C4-2B (cell line): ENCODE measurements around the gene LHX3.

ENCODE experiments used
- H3K27ac ChIP-seq: fragments of 450-650 bp; 2 replicates; pipeline ENCODE4 v1.5.1; 2017
- CTCF ChIP-seq: fragments of 450-650 bp; conservative IDR thresholded peaks from 2 replicates; pipeline ENCODE4 v1.5.1; 2017; ENCODE audit warnings: mild to moderate bottlenecking
- ZFX ChIP-seq: fragments of 450-650 bp; IDR thresholded peaks from 2 replicates; pipeline ENCODE4 v1.6.1; 2017

Gene LHX3

GRCh38 chr9:136191960-136192286, 13.0 kb downstream of the LHX3 start:
- TF ChIP-seq ZFX (no peak), CTCF (no peak)
- H3K27ac ChIP-seq: no peak overlapping the region

- TF ChIP-seq ZFX: no peak
- TF ChIP-seq CTCF: no peak
- no peak overlapping the region for H3K27ac ChIP-seq
Measured at GRCh38 chr9:136191099-136191959, 13.6 kb downstream of the LHX3 start.

GRCh38 chr9:136190656-136191055, 14.3 kb downstream of the LHX3 start:
- TF ChIP-seq CTCF (no peak), ZFX (no peak)
- no peak overlapping the region for H3K27ac ChIP-seq

- TF ChIP-seq CTCF (no peak), ZFX (no peak)
- no peak overlapping the region for H3K27ac ChIP-seq
Measured at GRCh38 chr9:136190237-136190601, 14.7 kb downstream of the LHX3 start.

- no peak for TF ChIP-seq ZFX
- TF ChIP-seq CTCF: no peak
- H3K27ac ChIP-seq: no peak overlapping the region
Measured at GRCh38 chr9:136189394-136190236, 15.3 kb downstream of the LHX3 start.

- no peak overlapping the region for H3K27ac ChIP-seq
- no peak for TF ChIP-seq ZFX
- TF ChIP-seq CTCF: no peak
Measured at GRCh38 chr9:136187683-136188586, 17.0 kb downstream of the LHX3 start.
